ES-I3 (cell line): ENCODE results near the gene GABRR3.
"Not testable (repeated sequence)": the region's sequence is repeated elsewhere in the genome, so short reads cannot be mapped to it uniquely, and the experiment has no call there.

ENCODE experiments used
- H3K36me3 ChIP-seq: 2 replicates; pipeline ENCODE4 v1.6.1; 2013; ENCODE audit warnings: mild to moderate bottlenecking, low read length, control low read depth, moderate library complexity; ENCODE audit not compliant: insufficient read depth
- H3K4me1 ChIP-seq: 2 replicates; pipeline ENCODE4 v1.6.1; 2013; ENCODE audit warnings: mild to moderate bottlenecking, control low read depth, low read length; ENCODE audit not compliant: insufficient read depth
- H3K9ac ChIP-seq: 2 replicates; pipeline ENCODE4 v1.6.1; 2013; ENCODE audit warnings: low read depth, mild to moderate bottlenecking, low read length, moderate library complexity
- H3K9me3 ChIP-seq: 2 replicates; pipeline ENCODE4 v1.6.1; 2013; ENCODE audit warnings: mild to moderate bottlenecking, low read length, moderate library complexity; ENCODE audit not compliant: control insufficient read depth, insufficient read depth

GABRR3 gene

GRCh38 chr3:98010883-98011449 lies 24.1 kb downstream of the GABRR3 start:
- H3K9ac ChIP-seq, H3K9me3 ChIP-seq, H3K36me3 ChIP-seq, H3K4me1 ChIP-seq: not testable (repeated sequence)

GRCh38 chr3:98010194-98010882 lies 24.8 kb downstream of the GABRR3 start:
- Histone ChIP-seq H3K9me3 (no peaks in the 10 kb centered on the region), H3K9ac (no peak overlapping the region), H3K4me1 (no peaks in the 10 kb centered on the region), H3K36me3 (no peaks in the 10 kb centered on the region)

- Histone ChIP-seq H3K9me3 (no peaks in the 10 kb centered on the region), H3K36me3 (no peaks in the 10 kb centered on the region), H3K4me1 (no peaks in the 10 kb centered on the region), H3K9ac (no peak overlapping the region)
These were observed 26.3 kb downstream of the GABRR3 start for GRCh38 chr3:98008855-98009254.

GRCh38 chr3:98005438-98005837 lies 29.7 kb downstream of the GABRR3 start:
- Histone ChIP-seq H3K36me3 (no peaks in the 10 kb centered on the region), H3K4me1 (no peaks in the 10 kb centered on the region), H3K9me3 (no peaks in the 10 kb centered on the region), H3K9ac (no peak overlapping the region)

- no peak overlapping the region for H3K9ac ChIP-seq
- no peaks in the 10 kb centered on the region for H3K4me1 ChIP-seq
- H3K36me3 ChIP-seq: no peaks in the 10 kb centered on the region
- no peaks in the 10 kb centered on the region for H3K9me3 ChIP-seq
These were observed 30.4 kb downstream of the GABRR3 start for GRCh38 chr3:98004721-98005120.

GRCh38 chr3:98003306-98003969 lies 31.7 kb downstream of the GABRR3 start:
- Histone ChIP-seq H3K4me1 (no peaks in the 10 kb centered on the region), H3K36me3 (no peaks in the 10 kb centered on the region), H3K9ac (no peak overlapping the region), H3K9me3 (no peaks in the 10 kb centered on the region)

GRCh38 chr3:98002717-98003116 lies 32.4 kb downstream of the GABRR3 start:
- Histone ChIP-seq H3K36me3 (no peaks in the 10 kb centered on the region), H3K9ac (no peak overlapping the region), H3K4me1 (no peaks in the 10 kb centered on the region), H3K9me3 (no peaks in the 10 kb centered on the region)

- no peaks in the 10 kb centered on the region for H3K36me3 ChIP-seq
- no peaks in the 10 kb centered on the region for H3K4me1 ChIP-seq
- no peaks in the 10 kb centered on the region for H3K9me3 ChIP-seq
- no peak overlapping the region for H3K9ac ChIP-seq
These were observed 35.1 kb downstream of the GABRR3 start for GRCh38 chr3:97999994-98000393.

GRCh38 chr3:97999103-97999502 lies 36.0 kb downstream of the GABRR3 start:
- H3K4me1 ChIP-seq: no peaks in the 10 kb centered on the region; the same call in 1 of the 2 replicates
- H3K9me3 ChIP-seq: no peaks in the 10 kb centered on the region
- no peaks in the 10 kb centered on the region for H3K36me3 ChIP-seq
- no peak overlapping the region for H3K9ac ChIP-seq

GRCh38 chr3:97996988-97997387 lies 38.1 kb downstream of the GABRR3 start:
- no peak overlapping the region for H3K9ac ChIP-seq
- no peaks in the 10 kb centered on the region for H3K9me3 ChIP-seq
- no peaks in the 10 kb centered on the region; the same call in 1 of the 2 replicates for H3K4me1 ChIP-seq
- H3K36me3 ChIP-seq: no peaks in the 10 kb centered on the region

GRCh38 chr3:97994328-97994945 lies 40.7 kb downstream of the GABRR3 start:
- Histone ChIP-seq H3K4me1 (no peaks in the 10 kb centered on the region; the same call in 1 of the 2 replicates), H3K9me3 (no peaks in the 10 kb centered on the region), H3K36me3 (no peaks in the 10 kb centered on the region), H3K9ac (no peak overlapping the region)

GRCh38 chr3:97993526-97993925 lies 41.6 kb downstream of the GABRR3 start:
- H3K36me3 ChIP-seq: no peaks in the 10 kb centered on the region
- H3K9ac ChIP-seq: no peak overlapping the region
- H3K4me1 ChIP-seq: no peaks in the 10 kb centered on the region; the same call in 1 of the 2 replicates
- H3K9me3 ChIP-seq: no peaks in the 10 kb centered on the region

GRCh38 chr3:97992547-97993173 lies 42.5 kb downstream of the GABRR3 start:
- no peaks in the 10 kb centered on the region for H3K36me3 ChIP-seq
- H3K9ac ChIP-seq: no peak overlapping the region
- H3K4me1 ChIP-seq: no peaks in the 10 kb centered on the region; the same call in 1 of the 2 replicates
- H3K9me3 ChIP-seq: no peaks in the 10 kb centered on the region

- H3K9me3 ChIP-seq: no peaks in the 10 kb centered on the region
- peaks cover 4% of the 10 kb centered on the region; the same call in 1 of the 2 replicates for H3K4me1 ChIP-seq
- H3K36me3 ChIP-seq: no peaks in the 10 kb centered on the region
- H3K9ac ChIP-seq: no peak overlapping the region
These were observed 43.8 kb downstream of the GABRR3 start for GRCh38 chr3:97991293-97991682.
